PC-9 (cell line): ENCODE data around the gene MAGI2. TPM values are rescaled to one million over a fixed set of nuclear protein-coding genes. Genes with fewer than 3 reads are reported as not detected.

Experiments
- BruUV-seq: library from RNA; stranded (reverse); fragments of 400-500 nt; replicated peaks from 2 replicates; lab custom pipeline; 2021; lab: Mats Ljungman, UMichigan
- CTCF ChIA-PET: fragments of 300-600 bp; sonication (Branson Sonifier 250); formaldehyde crosslinking; loops from one replicate; lab custom pipeline; 2022; ENCODE audit warnings: antibody characterized with exemption; lab: Charles Lee
- POLR2A ChIA-PET: fragments of 300-600 bp; sonication (Branson Sonifier 250); formaldehyde crosslinking; loops from one replicate; lab custom pipeline; 2022; ENCODE audit warnings: antibody characterized with exemption; ENCODE audit not compliant: unreplicated experiment; lab: Charles Lee
- DNase-seq, 2 experiments: peaks; one replicate each; pipeline versions ENCODE4 v3.0.0 to v3.0.0-alpha.2; 2015 to 2022; ENCODE audit warnings: mixed read lengths in 1 of 2
- H2AFZ ChIP-seq: fragments of 200-600 bp; sonication (generic); 2 replicates; pipeline ENCODE4 v1.8.1; 2017; ENCODE audit warnings: antibody characterized with exemption
- H3F3A ChIP-seq: fragments of 200-600 bp; sonication (generic); 2 replicates; pipeline ENCODE4 v1.8.1; 2017; ENCODE audit warnings: antibody characterized with exemption, mild to moderate bottlenecking, low read depth; ENCODE audit not compliant: insufficient read depth
- H3K27ac ChIP-seq: fragments of 200-600 bp; sonication (generic); 2 replicates; pipeline ENCODE4 v1.6.1; 2016; ENCODE audit warnings: mixed run types
- H3K27me3 ChIP-seq: fragments of 200-600 bp; sonication (generic); 2 replicates; pipeline ENCODE4 v1.6.1; 2016; ENCODE audit warnings: low read depth, mixed run types; ENCODE audit not compliant: insufficient read depth
- H3K36me3 ChIP-seq: fragments of 200-600 bp; sonication (generic); 2 replicates; pipeline ENCODE4 v1.6.1; 2016; ENCODE audit warnings: low read depth, mixed run types
- H3K4me1 ChIP-seq: fragments of 200-600 bp; sonication (generic); replicated peaks from 2 replicates; pipeline ENCODE4 v1.6.1; 2016; ENCODE audit warnings: mixed run types; ENCODE audit not compliant: insufficient read depth
- H3K4me2 ChIP-seq: fragments of 200-600 bp; sonication (generic); 2 replicates; pipeline ENCODE4 v1.6.1; 2017; ENCODE audit warnings: mixed run types
- H3K4me3 ChIP-seq: fragments of 200-600 bp; sonication (generic); 2 replicates; pipeline ENCODE4 v1.6.1; 2016; ENCODE audit warnings: mixed run types
- H3K79me2 ChIP-seq: fragments of 200-600 bp; sonication (generic); 2 replicates; pipeline ENCODE4 v1.6.1; 2017; ENCODE audit warnings: low read depth, mixed run types
- H3K9me2 ChIP-seq: fragments of 200-600 bp; sonication (generic); 2 replicates; pipeline ENCODE4 v1.8.1; 2017; ENCODE audit warnings: mild to moderate bottlenecking; ENCODE audit not compliant: insufficient read depth
- H3K9me3 ChIP-seq: fragments of 200-600 bp; sonication (generic); 2 replicates; pipeline ENCODE4 v1.8.1; 2016; ENCODE audit warnings: low read depth; ENCODE audit not compliant: insufficient read depth
- H4K20me1 ChIP-seq: fragments of 200-600 bp; sonication (generic); 2 replicates; pipeline ENCODE4 v1.8.1; 2017; ENCODE audit not compliant: insufficient read depth
- EZH2 ChIP-seq: fragments of 200-600 bp; sonication (generic); IDR thresholded peaks from 2 replicates; pipeline ENCODE4 v1.8.0; 2017; ENCODE audit warnings: antibody characterized with exemption, low read depth
- intact Hi-C: fragments of 100-400 bp; cut with micrococcal nuclease; formaldehyde crosslinking; loops from one replicate; pipeline ENCODE4 v1.10.0; 2022; ENCODE audit not compliant: unreplicated experiment
- total RNA-seq: library from RNA; stranded (reverse); gene quantifications from 2 replicates; pipeline ENCODE4 v1.2.3, GENCODE V29; 2021
- TF ChIP-seq, protein P1 (sequence below): fragments of 200-600 bp; sonication (generic); conservative IDR thresholded peaks from 2 replicates; pipeline ENCODE4 v1.6.1; 2017; ENCODE audit warnings: mixed run types, antibody characterized with exemption, mild to moderate bottlenecking, moderate library complexity

The MAGI2 gene
- total RNA-seq, 1 experiment from 2014 or later = 0.92 TPM

DNA sequence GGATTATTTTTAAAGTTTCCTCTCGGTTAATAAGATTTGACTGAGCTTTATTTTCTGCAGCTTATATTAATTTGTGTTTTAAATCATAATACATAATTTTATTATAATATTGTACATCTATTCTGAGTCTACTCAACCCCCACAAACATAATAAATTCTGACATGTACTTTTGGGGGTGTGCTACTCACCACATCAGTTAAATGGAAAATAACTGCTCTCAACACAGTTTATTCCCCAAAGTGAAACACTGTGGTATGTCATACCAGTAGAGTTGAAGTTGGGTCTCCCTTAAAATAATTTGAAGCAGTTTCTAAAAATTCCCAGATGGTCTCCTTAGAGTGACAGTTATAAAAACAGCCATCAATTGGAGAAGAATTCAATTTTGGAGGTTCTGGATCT lies 1191.7 kb downstream of the MAGI2 start:
- Histone ChIP-seq H3K27ac (no peak overlapping the region), H3F3A (no peaks in the 10 kb centered on the region), H3K4me1 (no peaks in the 10 kb centered on the region), H4K20me1 (no peaks in the 10 kb centered on the region), H3K27me3 (no peaks in the 10 kb centered on the region), H3K9me2 (0 out of 2 replicates have a peak, but pooled peaks cover 4% of the 10 kb centered on the region), H3K4me3 (no peak overlapping the region), H3K9me3 (no peaks in the 10 kb centered on the region), H3K36me3 (no peaks in the 10 kb centered on the region), H3K4me2 (no peak overlapping the region), H2AFZ (no peak overlapping the region), H3K79me2 (no peaks in the 10 kb centered on the region)
- CTCF ChIA-PET = no interaction called here
- POLR2A ChIA-PET = interaction anchor here (0.7 kb wide), 1 partner anchor 113 kb away, joined by 7 read pairs; no protein-coding TSS in a partner anchor
- no peak for DNase-seq
- intact Hi-C loops = no loop called here
- TF ChIP-seq, protein P1, sequence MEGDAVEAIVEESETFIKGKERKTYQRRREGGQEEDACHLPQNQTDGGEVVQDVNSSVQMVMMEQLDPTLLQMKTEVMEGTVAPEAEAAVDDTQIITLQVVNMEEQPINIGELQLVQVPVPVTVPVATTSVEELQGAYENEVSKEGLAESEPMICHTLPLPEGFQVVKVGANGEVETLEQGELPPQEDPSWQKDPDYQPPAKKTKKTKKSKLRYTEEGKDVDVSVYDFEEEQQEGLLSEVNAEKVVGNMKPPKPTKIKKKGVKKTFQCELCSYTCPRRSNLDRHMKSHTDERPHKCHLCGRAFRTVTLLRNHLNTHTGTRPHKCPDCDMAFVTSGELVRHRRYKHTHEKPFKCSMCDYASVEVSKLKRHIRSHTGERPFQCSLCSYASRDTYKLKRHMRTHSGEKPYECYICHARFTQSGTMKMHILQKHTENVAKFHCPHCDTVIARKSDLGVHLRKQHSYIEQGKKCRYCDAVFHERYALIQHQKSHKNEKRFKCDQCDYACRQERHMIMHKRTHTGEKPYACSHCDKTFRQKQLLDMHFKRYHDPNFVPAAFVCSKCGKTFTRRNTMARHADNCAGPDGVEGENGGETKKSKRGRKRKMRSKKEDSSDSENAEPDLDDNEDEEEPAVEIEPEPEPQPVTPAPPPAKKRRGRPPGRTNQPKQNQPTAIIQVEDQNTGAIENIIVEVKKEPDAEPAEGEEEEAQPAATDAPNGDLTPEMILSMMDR = no peak
- no peak for TF ChIP-seq EZH2
- no TSS peak for BruUV-seq

DNA sequence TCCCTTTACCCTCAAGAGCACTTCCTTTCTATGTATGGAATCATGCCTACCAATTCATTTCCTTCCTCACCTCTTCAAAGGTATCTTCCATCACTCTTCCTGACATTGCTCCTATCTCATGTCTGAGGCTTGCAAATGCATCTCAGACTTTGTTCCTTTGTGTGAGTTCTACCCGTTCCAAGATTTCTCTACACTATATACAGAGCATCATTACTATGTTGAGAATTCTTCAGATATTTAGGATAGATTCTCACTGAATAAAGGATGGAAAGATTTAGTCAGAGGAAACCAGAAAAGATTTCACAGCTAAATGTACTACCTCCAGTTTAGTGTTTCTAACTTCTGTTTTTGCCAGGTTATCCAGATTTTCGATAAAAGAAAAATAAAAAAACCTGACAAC lies 1192.2 kb downstream of the MAGI2 start:
- TF ChIP-seq EZH2 = no peak
- TF ChIP-seq, protein P1 = no peak
- H3K4me2 ChIP-seq = no peak overlapping the region
- no peak overlapping the region for H3K4me3 ChIP-seq
- no peak overlapping the region for H2AFZ ChIP-seq
- H3K27ac ChIP-seq = no peak overlapping the region
- intact Hi-C loops = no loop called here
- CTCF ChIA-PET = no interaction called here
- BruUV-seq = no TSS peak
- no peaks in the 10 kb centered on the region for H3K79me2 ChIP-seq
- no peaks in the 10 kb centered on the region for H3K27me3 ChIP-seq
- H4K20me1 ChIP-seq = no peaks in the 10 kb centered on the region
- no peaks in the 10 kb centered on the region for H3K9me3 ChIP-seq
- DNase-seq = no peak
- POLR2A ChIA-PET = interaction anchor here (0.7 kb wide), 1 partner anchor 112 kb away, joined by 7 read pairs; no protein-coding TSS in a partner anchor
- no peaks in the 10 kb centered on the region for H3K4me1 ChIP-seq
- H3F3A ChIP-seq = no peaks in the 10 kb centered on the region
- H3K9me2 ChIP-seq = 0 out of 2 replicates have a peak, but pooled peaks cover 4% of the 10 kb centered on the region
- no peaks in the 10 kb centered on the region for H3K36me3 ChIP-seq

DNA sequence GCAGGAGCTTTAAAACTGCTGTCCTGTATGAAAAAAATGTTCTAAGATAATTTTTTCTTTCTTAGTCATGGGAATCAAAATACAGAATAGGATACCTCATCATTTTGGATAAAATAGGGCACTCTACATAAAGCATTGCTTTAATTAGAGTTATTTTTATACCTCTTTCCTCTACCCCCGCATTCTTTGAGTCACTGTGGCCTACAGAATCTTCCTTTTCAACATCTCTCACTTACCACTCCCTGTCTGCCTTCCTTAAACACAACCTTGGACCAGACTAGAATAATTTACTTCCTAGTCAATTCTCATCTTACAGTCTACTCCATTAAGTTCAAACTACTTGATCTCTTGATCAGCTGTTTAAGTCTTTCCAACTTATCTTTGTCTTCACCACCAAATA lies 1192.6 kb downstream of the MAGI2 start:
- intact Hi-C loops = no loop called here
- Histone ChIP-seq H3K4me3 (no peak overlapping the region), H3K9me3 (no peaks in the 10 kb centered on the region), H3K27me3 (no peaks in the 10 kb centered on the region), H3K4me2 (no peak overlapping the region), H3K4me1 (no peaks in the 10 kb centered on the region), H4K20me1 (no peaks in the 10 kb centered on the region), H3K36me3 (no peaks in the 10 kb centered on the region), H3F3A (no peaks in the 10 kb centered on the region), H3K27ac (no peak overlapping the region), H3K79me2 (no peaks in the 10 kb centered on the region), H3K9me2 (0 out of 2 replicates have a peak, but pooled peaks cover 4% of the 10 kb centered on the region), H2AFZ (no peak overlapping the region)
- POLR2A ChIA-PET = no interaction called here
- CTCF ChIA-PET = interaction anchor here (0.6 kb wide), 1 partner anchor 9 kb away, joined by 3 read pairs; no protein-coding TSS in a partner anchor
- TF ChIP-seq, protein P1 = no peak
- TF ChIP-seq EZH2 = no peak
- no peak for DNase-seq
- BruUV-seq = no TSS peak
